Choroid plexus epithelial cell (primary cell): Measurements from ENCODE around the gene KCNK7.
A peak's percentile ranks its signal among the peaks of the same experiment; 100 is the strongest.

Experiments
- DNase-seq: peaks from one replicate; pipeline ENCODE4 v3.0.0-alpha.2; 2010; ENCODE audit warnings: low read depth
- H3K4me3 ChIP-seq: 2 replicates; pipeline ENCODE4 v1.5.1; 2011; ENCODE audit warnings: low read depth, mild to moderate bottlenecking, control low read depth, low read length, moderate library complexity
- TF ChIP-seq, protein P1 (sequence below): conservative IDR thresholded peaks from 2 replicates; pipeline ENCODE4 v1.5.1; 2011; ENCODE audit warnings: low read depth, mild to moderate bottlenecking, control low read depth, inconsistent platforms, low read length, moderate library complexity

The KCNK7 gene

DNA sequence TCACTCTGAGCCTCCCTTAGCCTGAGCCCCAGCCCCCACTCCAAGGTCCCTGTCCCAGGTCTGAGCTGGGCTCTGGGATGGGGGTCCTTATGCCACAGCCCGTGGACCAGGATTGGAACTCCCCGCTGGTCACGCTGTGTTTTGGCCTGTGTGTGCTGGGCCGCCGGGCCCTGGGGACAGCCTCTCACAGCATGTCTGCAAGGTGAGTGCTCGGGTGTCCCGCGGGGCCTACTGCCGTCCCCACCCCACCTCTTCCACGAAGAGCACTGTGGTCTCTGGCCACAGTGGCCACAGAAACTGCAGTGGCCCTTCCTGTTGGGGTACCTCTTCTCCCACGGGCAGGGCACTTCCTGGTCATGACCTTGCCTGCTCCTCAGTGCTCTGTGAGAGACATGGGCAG, 38.8 kb upstream of the KCNK7 start:
- DNase-seq, result no peak
- TF ChIP-seq, protein P1, sequence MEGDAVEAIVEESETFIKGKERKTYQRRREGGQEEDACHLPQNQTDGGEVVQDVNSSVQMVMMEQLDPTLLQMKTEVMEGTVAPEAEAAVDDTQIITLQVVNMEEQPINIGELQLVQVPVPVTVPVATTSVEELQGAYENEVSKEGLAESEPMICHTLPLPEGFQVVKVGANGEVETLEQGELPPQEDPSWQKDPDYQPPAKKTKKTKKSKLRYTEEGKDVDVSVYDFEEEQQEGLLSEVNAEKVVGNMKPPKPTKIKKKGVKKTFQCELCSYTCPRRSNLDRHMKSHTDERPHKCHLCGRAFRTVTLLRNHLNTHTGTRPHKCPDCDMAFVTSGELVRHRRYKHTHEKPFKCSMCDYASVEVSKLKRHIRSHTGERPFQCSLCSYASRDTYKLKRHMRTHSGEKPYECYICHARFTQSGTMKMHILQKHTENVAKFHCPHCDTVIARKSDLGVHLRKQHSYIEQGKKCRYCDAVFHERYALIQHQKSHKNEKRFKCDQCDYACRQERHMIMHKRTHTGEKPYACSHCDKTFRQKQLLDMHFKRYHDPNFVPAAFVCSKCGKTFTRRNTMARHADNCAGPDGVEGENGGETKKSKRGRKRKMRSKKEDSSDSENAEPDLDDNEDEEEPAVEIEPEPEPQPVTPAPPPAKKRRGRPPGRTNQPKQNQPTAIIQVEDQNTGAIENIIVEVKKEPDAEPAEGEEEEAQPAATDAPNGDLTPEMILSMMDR, result no peak
- no peak overlapping the region for H3K4me3 ChIP-seq

DNA sequence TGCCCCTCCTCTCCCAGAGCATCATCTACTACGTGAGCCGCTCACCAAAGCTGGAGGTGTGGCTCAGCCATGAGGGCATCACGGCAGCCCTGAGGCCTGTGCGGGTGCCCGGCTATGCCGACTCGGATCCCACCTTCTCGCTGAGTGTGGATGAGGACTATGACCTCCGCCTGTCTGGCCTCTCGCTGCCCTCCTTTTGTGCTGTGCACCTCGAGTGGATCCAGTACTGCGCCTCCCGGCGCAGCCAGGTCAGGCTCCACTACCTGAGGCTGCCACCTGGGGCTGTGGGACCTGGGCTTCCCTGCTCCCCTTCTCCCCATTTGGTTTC, 38.5 kb upstream of the KCNK7 start:
- no peak overlapping the region for H3K4me3 ChIP-seq
- DNase-seq, result no peak
- TF ChIP-seq, protein P1, result no peak

DNA sequence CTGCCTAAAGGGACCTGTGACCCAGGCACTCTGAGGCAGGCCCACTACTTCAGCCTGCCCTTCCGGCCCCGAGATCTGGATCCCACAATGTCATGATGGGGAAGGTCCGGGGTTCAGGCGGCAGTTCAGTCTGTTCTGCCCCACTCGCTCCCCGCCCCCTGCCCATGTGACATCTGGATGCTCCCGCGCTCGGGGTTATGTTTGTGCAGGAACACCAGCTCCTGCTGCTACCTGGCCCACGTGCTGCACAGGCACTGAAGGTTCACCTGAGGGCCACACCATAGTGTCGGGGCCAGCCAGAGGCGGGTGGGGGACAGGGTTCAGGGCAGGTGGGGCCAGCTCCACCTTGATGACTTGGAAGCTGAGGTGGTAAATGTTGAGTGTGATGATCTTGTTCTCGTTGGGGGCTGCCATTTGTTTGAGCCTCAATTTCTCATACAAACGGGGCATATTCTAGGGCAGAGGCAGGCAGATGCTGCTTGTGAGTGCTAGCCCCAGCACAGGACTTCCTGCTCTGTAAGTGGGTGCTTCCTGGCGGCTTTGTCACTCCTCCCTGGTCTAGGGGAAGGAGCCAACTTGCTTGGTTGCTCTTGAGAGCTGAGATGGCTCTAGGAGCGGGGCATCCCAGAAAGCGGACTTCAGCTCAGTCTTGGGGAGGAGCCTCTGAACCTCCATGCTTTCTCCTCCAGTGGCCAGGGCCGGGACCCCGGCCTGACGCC, 37.9 kb upstream of the KCNK7 start:
- DNase-seq, result no peak
- TF ChIP-seq, protein P1, result no peak

DNA sequence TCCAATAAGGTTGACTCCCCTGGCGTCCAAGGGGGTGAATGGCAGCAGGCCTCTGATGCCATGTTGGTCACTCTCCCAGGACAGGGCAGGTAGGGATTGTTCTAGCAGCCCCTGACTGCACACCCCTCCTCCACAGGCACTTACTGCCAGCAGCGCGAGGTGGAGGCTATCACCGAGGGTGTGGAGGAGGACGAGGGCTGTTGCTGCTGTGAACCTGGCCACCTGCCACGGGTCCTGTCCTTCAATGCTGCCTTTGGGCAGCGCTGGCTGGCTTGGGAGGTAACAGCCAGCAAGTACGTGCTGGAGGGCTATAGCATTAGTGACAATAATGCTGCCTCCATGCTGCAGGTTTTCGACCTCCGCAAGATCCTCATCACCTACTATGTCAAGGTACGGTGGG, 34.6 kb upstream of the KCNK7 start:
- no peak overlapping the region for H3K4me3 ChIP-seq
- DNase-seq, result no peak
- TF ChIP-seq, protein P1, result no peak

More for the DNA sequence above, 37.9 kb upstream of the KCNK7 start:
- no peak overlapping the region for H3K4me3 ChIP-seq

DNA sequence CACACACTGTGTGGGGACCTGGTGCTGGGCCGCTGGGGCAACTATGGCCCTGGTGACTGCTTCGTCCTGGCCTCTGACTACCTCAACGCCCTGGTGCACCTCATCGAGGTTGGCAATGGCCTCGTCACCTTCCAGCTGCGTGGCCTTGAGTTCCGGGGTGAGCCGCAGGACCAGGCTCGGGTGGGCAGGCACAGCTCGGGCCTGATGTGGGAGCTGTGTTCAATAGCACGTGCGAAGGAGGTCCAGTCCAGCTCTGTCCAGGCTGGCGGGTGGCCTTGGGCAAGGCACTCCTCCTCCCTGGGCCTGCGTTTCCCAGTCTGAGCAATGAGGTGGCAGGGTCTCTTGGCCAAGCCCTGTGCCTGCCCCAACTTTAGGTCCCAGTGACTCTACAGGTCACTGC, 34.0 kb upstream of the KCNK7 start:
- TF ChIP-seq, protein P1, result no peak
- DNase-seq, result no peak
- no peak overlapping the region for H3K4me3 ChIP-seq

DNA sequence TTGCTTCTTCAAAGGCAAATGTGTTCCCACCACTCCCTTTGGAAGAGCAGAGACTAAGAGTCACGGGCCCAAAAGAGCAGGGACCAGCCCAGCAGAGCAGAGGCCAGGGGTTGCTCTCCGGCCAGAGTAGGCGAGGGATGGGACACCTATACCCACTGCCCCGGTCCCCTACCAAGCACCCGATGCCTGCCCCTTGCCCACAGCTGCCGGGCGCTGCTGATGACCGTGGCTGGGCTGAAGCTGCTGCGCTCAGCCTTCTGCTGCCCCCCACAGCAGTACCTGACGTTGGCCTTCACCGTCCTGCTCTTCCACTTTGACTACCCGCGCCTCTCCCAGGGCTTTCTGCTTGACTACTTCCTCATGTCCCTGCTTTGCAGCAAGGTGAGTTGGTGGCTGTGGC, 31.6 kb upstream of the KCNK7 start:
- no peak overlapping the region for H3K4me3 ChIP-seq
- TF ChIP-seq, protein P1, result no peak
- no peak for DNase-seq

DNA sequence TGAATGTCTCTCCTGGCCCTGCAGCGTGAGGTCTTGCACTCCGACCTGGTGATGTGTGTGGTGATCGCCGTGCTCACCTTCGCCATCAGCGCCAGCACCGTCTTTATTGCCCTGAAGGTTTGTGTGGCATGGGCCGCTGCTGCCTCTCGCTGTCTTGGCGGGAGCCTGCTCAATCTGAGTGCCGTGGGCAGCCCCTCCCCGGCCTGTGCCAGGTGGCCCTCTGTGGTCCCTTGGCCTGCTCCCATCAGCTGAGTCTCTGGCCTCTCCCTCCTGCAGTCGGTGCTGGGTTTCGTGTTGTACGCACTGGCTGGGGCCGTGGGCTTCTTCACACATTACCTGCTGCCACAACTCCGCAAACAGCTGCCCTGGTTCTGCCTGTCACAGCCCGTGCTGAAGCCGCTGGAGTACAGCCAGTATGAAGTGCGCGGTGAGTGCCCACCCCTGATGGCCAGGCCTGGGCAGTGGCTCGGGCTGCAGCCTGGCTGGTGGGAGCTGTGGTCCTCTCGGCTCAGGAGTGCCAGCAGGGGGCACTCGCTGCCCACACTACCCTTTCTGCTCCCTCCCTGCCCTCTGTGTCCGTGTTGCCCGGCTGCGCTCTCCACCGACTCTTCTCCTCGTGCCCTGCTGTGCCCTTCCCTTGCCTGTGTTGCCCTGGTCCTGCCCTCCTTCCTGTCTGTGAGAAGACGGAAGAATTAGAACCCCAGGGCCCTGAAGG, 30.2 kb upstream of the KCNK7 start:
- TF ChIP-seq, protein P1, result peak; percentile 59
- peak; percentile 50 for DNase-seq
- H3K4me3 ChIP-seq, result no peak overlapping the region
